A549 treated with GW870086 at 1 μM for 4 hours (cell line): Measurements from ENCODE around the gene DHX15. TPM values are rescaled to one million over a fixed set of nuclear protein-coding genes. Genes with fewer than 3 reads are reported as not detected.

ENCODE experiments used
- total RNA-seq: library from RNA; stranded (reverse); fragments of 200-300 nt; extraction: Qiagen RNA extraction; gene quantifications from 5 replicates; pipeline ENCODE4 v1.2.3, GENCODE V29; 2022; ENCODE audit warnings: low read depth

The DHX15 gene
- 88.2 to 103 TPM (median 101 TPM) in 5 replicates for total RNA-seq

GRCh38 chr4:24584211-24584850, at the start of gene DHX15:
TSS of gene DHX15 (minus strand) at chr4:24584554. CDS start at chr4:24584393, 161 bp downstream.

Other genes starting within 250 kb of the DHX15 start
- not detected in 5 replicates for gene SOD3, start 211.0 kb upstream of the DHX15 start, total RNA-seq